SJSA1 (cell line): Measurements from ENCODE around the gene TIMELESS. TPM values are rescaled to one million over a fixed set of nuclear protein-coding genes. Genes with fewer than 3 reads are reported as not detected.
"Not testable (repeated sequence)": the region's sequence is repeated elsewhere in the genome, so short reads cannot be mapped to it uniquely, and the experiment has no call there.

Source experiments
- DNase-seq, 2 experiments: peaks; one replicate each; pipeline ENCODE4 v3.0.0-alpha.2; 2015 to 2020; ENCODE audit warnings: low spot score in 2 of 2, low read depth in 1 of 2
- H3K27ac ChIP-seq: fragments of 250-450 bp; sonication (Bioruptor Pico); 2 replicates; pipeline ENCODE4 v1.5.1; 2020; ENCODE audit warnings: mild to moderate bottlenecking, moderate library complexity
- H3K27me3 ChIP-seq: fragments of 250-450 bp; sonication (Bioruptor Pico); replicated peaks from 2 replicates; pipeline ENCODE4 v1.5.1; 2020; ENCODE audit warnings: mild to moderate bottlenecking, moderate library complexity
- H3K36me3 ChIP-seq: fragments of 250-450 bp; sonication (Bioruptor Pico); 2 replicates; pipeline ENCODE4 v1.5.1; 2020; ENCODE audit warnings: mild to moderate bottlenecking
- H3K4me1 ChIP-seq: fragments of 250-450 bp; sonication (Bioruptor Pico); replicated peaks from 2 replicates; pipeline ENCODE4 v1.6.1; 2021; ENCODE audit warnings: mild to moderate bottlenecking
- H3K4me3 ChIP-seq: fragments of 250-450 bp; sonication (Bioruptor Pico); 2 replicates; pipeline ENCODE4 v1.5.1; 2020; ENCODE audit warnings: mild to moderate bottlenecking
- H3K9me3 ChIP-seq: fragments of 250-450 bp; sonication (Bioruptor Pico); replicated peaks from 2 replicates; pipeline ENCODE4 v1.5.1; 2020; ENCODE audit warnings: mild to moderate bottlenecking
- total RNA-seq: library from RNA; depleted of rRNA; stranded (reverse); fragments of >200 nt; shearing (Covaris generic); gene quantifications from 2 replicates; pipeline ENCODE4 v1.2.3, GENCODE V29; 2014; rRNA removed

TIMELESS gene, protein sequence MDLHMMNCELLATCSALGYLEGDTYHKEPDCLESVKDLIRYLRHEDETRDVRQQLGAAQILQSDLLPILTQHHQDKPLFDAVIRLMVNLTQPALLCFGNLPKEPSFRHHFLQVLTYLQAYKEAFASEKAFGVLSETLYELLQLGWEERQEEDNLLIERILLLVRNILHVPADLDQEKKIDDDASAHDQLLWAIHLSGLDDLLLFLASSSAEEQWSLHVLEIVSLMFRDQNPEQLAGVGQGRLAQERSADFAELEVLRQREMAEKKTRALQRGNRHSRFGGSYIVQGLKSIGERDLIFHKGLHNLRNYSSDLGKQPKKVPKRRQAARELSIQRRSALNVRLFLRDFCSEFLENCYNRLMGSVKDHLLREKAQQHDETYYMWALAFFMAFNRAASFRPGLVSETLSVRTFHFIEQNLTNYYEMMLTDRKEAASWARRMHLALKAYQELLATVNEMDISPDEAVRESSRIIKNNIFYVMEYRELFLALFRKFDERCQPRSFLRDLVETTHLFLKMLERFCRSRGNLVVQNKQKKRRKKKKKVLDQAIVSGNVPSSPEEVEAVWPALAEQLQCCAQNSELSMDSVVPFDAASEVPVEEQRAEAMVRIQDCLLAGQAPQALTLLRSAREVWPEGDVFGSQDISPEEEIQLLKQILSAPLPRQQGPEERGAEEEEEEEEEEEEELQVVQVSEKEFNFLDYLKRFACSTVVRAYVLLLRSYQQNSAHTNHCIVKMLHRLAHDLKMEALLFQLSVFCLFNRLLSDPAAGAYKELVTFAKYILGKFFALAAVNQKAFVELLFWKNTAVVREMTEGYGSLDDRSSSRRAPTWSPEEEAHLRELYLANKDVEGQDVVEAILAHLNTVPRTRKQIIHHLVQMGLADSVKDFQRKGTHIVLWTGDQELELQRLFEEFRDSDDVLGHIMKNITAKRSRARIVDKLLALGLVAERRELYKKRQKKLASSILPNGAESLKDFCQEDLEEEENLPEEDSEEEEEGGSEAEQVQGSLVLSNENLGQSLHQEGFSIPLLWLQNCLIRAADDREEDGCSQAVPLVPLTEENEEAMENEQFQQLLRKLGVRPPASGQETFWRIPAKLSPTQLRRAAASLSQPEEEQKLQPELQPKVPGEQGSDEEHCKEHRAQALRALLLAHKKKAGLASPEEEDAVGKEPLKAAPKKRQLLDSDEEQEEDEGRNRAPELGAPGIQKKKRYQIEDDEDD
- 7.4 and 11.9 TPM in 2 replicates for total RNA-seq

- H3K36me3 ChIP-seq = peaks cover 6% of the 10 kb centered on the region; the same call in 1 of the 2 replicates
- no peaks in the 10 kb centered on the region for H3K27me3 ChIP-seq
- peak; percentile 87 to 98 for DNase-seq
- peak within 1 kb of the TSS; percentile 62 for H3K4me3 ChIP-seq
- H3K4me1 ChIP-seq = peaks cover 10% of the 10 kb centered on the region
- H3K9me3 ChIP-seq = no peaks in the 10 kb centered on the region
- peak within 1 kb of the TSS; percentile 85 for H3K27ac ChIP-seq
These were observed at the start of gene TIMELESS for GRCh38 chr12:56448860-56449621. TIMELESS (minus strand) TSS chr12:56449426; CDS start chr12:56434170, 15,256 bp downstream.

DNA sequence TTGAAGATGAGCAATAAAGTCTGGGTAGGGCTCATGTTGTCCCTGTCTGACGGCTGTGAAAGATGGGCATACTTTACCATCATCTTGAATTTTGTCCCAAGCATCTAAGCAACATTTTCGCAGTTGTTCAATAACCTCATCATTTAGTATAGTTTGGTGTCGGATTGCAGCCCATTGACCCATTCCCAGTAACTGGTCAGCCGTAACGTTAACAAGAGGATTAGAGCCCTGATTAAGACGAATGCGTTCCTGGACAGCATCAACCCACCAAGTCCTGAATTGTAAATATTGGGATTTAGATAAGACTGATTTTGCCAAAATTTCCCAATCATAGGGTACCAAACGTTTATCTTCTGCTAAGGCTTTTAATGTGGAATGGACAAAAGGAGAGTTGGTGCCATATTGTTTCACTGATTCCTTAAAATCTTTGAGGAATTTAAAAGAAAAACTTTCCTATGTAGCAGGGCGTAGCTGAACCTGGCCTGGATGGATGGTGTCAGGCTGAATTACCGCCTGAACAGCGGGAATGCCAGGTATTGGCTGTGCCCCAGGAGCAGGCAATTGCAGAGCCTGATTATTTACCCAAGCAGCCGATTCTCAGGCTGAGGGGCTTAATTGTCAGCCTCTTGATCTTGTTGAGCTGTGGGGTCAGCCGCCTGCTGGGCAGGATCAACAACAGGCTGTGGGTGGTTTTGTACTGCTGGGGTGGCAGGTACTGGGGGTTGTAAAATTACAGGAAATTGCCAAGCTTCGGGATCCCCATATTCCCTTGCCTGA, 49.1 kb upstream of the TIMELESS start:
- not testable (repeated sequence) for H3K27me3 ChIP-seq

DNA sequence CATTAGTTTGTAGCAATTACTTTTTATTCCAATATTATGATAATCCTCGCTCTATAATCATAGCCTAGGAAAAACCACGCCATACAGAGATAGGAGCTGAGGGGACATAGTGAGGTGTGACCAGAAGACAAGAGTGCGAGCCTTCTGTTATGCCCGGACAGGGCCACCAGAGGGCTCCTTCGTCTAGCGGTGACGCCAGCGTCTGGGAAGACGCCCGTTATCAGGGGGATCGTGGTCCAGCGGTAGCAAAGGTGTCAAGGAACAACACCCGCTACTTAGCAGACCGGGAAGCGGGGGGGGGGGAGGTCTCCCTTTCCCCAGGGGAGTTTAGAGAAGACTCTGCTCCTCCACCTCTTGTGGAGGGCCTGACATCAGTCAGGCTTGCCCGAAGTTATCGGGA, 47.5 kb upstream of the TIMELESS start:
- not testable (repeated sequence) for H3K4me3 ChIP-seq, H3K27me3 ChIP-seq, H3K27ac ChIP-seq, H3K36me3 ChIP-seq, H3K4me1 ChIP-seq, H3K9me3 ChIP-seq
- DNase-seq = peak; percentile 23 to 64

More for the DNA sequence above, 49.1 kb upstream of the TIMELESS start:
- not testable (repeated sequence) for H3K4me1 ChIP-seq, H3K27ac ChIP-seq, DNase-seq, H3K9me3 ChIP-seq, H3K4me3 ChIP-seq, H3K36me3 ChIP-seq

GRCh38 chr12:56494481-56494880, 45.3 kb upstream of the TIMELESS start:
- not testable (repeated sequence) for H3K4me1 ChIP-seq, H3K36me3 ChIP-seq, H3K4me3 ChIP-seq, DNase-seq, H3K9me3 ChIP-seq, H3K27ac ChIP-seq
- H3K27me3 ChIP-seq = peaks cover 25% of the 10 kb centered on the region

DNA sequence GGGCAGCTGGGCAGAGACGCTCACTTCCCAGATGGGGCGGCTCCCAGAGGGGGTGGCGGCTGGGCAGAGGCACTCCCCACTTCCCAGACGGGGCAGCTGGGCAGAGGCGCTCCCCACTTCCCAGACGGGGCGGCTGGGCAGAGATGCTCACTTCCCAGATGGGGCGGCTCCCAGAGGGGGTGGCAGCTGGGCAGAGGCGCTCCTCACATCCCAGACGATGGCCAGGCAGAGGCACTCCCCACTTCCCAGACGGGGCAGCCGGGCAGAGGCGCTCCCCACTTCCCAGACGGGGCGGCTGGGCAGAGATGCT, 44.8 kb upstream of the TIMELESS start:
- not testable (repeated sequence) for H3K4me1 ChIP-seq, H3K4me3 ChIP-seq, H3K9me3 ChIP-seq, DNase-seq, H3K27ac ChIP-seq, H3K36me3 ChIP-seq
- peaks cover 29% of the 10 kb centered on the region for H3K27me3 ChIP-seq

DNA sequence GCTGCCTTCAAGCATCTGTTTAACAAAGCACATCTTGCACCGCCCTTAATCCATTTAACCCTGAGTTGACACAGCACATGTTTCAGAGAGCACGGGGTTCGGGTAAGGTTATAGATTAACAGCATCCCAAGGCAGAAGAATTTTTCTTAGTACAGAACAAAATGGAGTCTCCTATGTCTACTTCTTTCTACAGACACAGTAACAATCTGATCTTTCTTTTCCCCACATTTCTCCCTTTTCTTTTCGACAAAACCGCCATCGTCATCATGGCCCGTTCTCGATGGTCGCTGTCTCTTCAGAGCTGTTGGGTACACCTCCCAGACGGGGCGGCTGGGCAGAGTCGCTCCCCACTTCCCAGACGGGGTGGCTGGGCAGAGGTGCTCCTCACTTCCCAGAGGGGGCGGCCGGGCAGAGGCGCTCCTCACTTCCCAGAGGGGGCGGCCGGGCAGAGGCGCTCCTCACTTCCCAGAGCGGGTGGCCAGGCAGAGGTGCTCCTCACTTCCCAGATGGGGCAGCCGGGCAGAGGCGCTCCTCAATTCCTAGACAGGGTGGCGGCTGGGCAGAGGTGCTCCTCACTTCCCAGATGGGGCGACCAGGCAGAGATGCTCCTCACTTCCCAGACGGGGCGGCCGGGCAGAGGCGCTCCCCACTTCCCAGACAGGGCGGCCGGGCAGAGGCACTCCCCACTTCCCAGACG, 44.3 kb upstream of the TIMELESS start:
- not testable (repeated sequence) for DNase-seq, H3K36me3 ChIP-seq, H3K4me1 ChIP-seq, H3K27ac ChIP-seq, H3K4me3 ChIP-seq, H3K9me3 ChIP-seq
- H3K27me3 ChIP-seq = peaks cover 34% of the 10 kb centered on the region

- Histone ChIP-seq H3K4me1 (peaks cover 15% of the 10 kb centered on the region), H3K4me3 (no peak overlapping the region), H3K27ac (no peak overlapping the region), H3K27me3 (peaks cover 46% of the 10 kb centered on the region), H3K9me3 (peaks cover 9% of the 10 kb centered on the region), H3K36me3 (no peaks in the 10 kb centered on the region)
- DNase-seq = no peak
These were observed 41.1 kb upstream of the TIMELESS start for GRCh38 chr12:56490360-56490759.

DNA sequence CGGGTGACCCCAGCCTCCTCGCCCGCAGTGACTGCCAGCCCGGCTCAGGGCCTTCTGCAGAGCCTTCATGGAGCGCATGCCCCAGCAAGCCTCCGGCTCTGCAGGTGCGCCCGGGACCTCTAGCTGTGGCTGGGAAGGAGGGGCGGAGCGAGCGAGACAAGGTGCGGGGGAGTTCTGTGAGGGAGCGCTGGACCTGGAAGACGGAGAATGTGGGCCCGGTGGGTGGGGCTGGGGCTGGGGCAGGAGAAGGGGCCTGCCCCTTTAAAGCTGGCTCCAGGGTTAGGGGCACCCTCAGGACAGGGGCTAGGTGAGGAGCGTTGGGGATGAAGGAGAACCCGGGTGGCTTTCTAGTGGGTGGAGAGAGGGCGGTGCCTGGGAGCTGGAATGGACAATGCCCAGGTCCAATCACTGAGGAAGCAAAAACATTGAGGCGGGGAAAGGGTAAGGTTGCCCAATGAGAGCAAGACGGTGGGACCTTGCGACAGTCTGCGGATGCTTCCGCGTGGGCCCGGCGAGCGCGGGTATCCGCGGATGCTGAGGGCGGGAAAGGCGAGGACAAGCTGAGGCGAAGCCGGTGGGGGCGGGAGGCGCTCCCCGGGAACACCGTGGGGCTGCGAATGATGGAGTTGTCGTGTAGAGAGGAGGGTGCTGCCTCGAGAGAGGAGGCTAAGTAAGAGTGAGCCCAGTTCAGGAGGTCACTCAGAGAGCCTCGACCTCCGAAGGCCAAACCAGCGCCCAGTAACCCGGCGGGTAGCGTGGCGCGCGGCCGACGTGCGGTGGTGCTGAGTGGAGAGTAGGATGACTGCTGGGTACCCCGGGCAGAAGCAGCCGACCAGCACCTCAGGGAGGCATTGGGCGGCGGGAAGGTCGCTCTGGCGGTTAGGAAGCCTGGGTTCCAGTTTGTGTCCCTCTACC, 39.1 kb upstream of the TIMELESS start, which contains the start of gene GLS2:
Gene GLS2, minus strand, starts transcription at position 121 of the 915 bp plus-strand sequence. Its CDS starts 43 bp downstream, at position 78.
- peaks cover 15% of the 10 kb centered on the region for H3K4me1 ChIP-seq
- no peak within 1 kb of the TSS for H3K27ac ChIP-seq
- peak within 1 kb of the TSS; percentile 18 for H3K4me3 ChIP-seq
- H3K9me3 ChIP-seq = peaks cover 9% of the 10 kb centered on the region
- H3K27me3 ChIP-seq = peaks cover 46% of the 10 kb centered on the region
- no peaks in the 10 kb centered on the region for H3K36me3 ChIP-seq
- peak; percentile 39 to 51 for DNase-seq

DNA sequence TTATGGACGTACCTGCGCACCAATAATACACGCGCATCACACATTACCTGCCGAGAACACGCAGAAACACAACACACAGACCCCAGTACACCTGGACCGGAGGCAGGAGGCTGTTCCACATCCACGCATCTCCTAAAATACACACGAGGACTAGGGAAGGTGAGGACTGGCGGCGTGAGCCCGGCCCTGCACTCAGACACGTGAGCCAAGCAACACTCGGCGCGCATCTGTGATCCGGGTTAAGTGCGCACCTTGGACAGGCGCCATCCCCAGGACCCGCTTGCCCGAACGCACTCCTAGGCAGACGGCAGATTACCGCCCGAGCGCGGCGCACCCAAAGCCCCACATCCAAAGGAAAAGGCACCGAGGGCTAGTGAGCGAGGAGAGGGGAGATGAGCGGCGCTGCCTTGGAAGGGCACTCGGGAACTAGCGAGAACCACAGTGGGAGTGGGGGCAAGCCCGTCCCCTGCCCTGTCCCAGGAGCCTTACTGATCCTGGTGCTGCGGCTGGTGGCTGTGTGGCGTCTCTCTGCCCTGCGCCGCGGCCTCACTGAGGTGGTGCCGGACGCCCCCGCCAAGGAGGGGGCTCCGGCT, 38.3 kb upstream of the TIMELESS start:
- no peak overlapping the region for H3K27ac ChIP-seq
- H3K27me3 ChIP-seq = peaks cover 43% of the 10 kb centered on the region
- DNase-seq = no peak

GRCh38 chr12:56486694-56487093, 37.5 kb upstream of the TIMELESS start:
- DNase-seq = no peak
- no peaks in the 10 kb centered on the region for H3K36me3 ChIP-seq
- H3K9me3 ChIP-seq = peaks cover 9% of the 10 kb centered on the region
- no peak overlapping the region for H3K4me3 ChIP-seq
- H3K27ac ChIP-seq = no peak overlapping the region
- H3K4me1 ChIP-seq = peaks cover 15% of the 10 kb centered on the region
- H3K27me3 ChIP-seq = peaks cover 39% of the 10 kb centered on the region

More for the DNA sequence above, 38.3 kb upstream of the TIMELESS start:
- peak overlapping the region; percentile 18 for H3K4me3 ChIP-seq
- peaks cover 9% of the 10 kb centered on the region for H3K9me3 ChIP-seq
- H3K4me1 ChIP-seq = peaks cover 15% of the 10 kb centered on the region
- H3K36me3 ChIP-seq = no peaks in the 10 kb centered on the region

- no peak overlapping the region for H3K27ac ChIP-seq
- H3K4me3 ChIP-seq = no peak overlapping the region
- no peaks in the 10 kb centered on the region for H3K36me3 ChIP-seq
- DNase-seq = no peak
- H3K27me3 ChIP-seq = peaks cover 22% of the 10 kb centered on the region
- peaks cover 9% of the 10 kb centered on the region for H3K9me3 ChIP-seq
- peaks cover 15% of the 10 kb centered on the region for H3K4me1 ChIP-seq
These were observed 35.3 kb upstream of the TIMELESS start for GRCh38 chr12:56484566-56484965.
